Measurements from ENCODE around the gene ZC3H11A.

- TF ChIP-seq, protein P1, sequence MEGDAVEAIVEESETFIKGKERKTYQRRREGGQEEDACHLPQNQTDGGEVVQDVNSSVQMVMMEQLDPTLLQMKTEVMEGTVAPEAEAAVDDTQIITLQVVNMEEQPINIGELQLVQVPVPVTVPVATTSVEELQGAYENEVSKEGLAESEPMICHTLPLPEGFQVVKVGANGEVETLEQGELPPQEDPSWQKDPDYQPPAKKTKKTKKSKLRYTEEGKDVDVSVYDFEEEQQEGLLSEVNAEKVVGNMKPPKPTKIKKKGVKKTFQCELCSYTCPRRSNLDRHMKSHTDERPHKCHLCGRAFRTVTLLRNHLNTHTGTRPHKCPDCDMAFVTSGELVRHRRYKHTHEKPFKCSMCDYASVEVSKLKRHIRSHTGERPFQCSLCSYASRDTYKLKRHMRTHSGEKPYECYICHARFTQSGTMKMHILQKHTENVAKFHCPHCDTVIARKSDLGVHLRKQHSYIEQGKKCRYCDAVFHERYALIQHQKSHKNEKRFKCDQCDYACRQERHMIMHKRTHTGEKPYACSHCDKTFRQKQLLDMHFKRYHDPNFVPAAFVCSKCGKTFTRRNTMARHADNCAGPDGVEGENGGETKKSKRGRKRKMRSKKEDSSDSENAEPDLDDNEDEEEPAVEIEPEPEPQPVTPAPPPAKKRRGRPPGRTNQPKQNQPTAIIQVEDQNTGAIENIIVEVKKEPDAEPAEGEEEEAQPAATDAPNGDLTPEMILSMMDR (IDR thresholded peaks at IDR 0.05), result no peak
- no peak for TF ChIP-seq POLR2AphosphoS5 (IDR thresholded peaks at IDR 0.05)
These were observed 44.9 kb downstream of the ZC3H11A start for GRCh38 chr1:203840208-203840808.
